HS-5 (cell line): ENCODE data around the gene PAGE2.
"Not testable (repeated sequence)": the region's sequence is repeated elsewhere in the genome, so short reads cannot be mapped to it uniquely, and the experiment has no call there.

ENCODE experiments used
- DNase-seq: peaks from one replicate; pipeline ENCODE4 v3.0.0-alpha.2; 2012; ENCODE audit warnings: low read depth

PAGE2 gene

DNA sequence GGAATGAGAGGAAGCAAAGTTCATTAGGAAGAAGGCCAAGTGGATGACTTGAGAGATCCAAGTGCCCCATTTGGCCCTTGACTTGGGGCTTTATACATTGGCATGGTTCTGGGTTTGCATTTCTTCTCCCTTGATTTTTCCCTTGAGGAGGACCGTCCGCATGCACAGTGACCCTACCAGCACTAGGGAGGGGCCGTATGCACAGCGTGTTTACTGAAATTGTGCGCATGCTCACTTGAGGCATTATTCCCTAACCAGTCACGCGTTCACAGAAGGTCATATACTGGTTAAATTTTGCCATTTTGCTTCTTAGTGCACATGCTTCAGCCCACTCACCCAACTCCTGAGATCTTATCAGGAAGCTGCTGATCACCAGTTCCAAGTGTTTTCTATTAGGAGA is 35.1 kb downstream of the PAGE2 start:
- no peak for DNase-seq

DNA sequence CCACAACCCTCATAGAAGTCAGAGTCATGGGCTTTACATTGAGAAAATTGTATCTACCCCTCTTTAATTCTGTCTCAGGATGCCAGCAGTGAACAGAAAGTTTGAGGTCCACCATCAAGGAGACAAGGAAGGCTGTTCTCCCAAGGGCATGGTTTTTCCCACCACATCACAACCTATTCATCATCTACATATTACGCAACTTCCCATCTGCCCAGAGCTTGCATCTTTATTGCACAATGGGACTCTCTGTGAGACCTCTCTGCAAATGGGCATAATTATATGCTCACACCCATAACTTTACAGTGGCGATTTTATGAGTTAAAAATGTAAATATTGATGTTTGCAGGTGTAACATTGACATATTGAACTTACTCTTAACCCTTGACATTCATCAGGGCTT is 38.9 kb downstream of the PAGE2 start:
- DNase-seq = no peak

DNA sequence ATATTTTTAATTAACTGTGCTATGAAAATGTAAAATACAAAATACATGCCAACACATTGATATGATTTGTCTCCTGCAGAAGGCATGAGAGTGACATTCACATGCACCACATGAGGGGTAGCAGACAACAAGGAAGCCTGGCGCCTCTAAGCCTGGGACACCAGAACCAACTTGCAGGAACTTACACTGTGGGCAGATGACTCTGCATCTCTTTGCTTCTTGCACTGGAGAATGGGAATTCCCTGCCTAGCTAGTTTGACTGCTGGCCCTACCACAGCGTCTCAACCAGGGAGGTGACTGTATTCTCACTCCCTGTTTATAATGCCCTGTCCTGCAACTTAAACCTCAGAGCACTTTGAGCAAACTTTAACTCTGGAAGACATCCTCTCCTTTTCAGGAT is 40.5 kb downstream of the PAGE2 start:
- no peak for DNase-seq

DNA sequence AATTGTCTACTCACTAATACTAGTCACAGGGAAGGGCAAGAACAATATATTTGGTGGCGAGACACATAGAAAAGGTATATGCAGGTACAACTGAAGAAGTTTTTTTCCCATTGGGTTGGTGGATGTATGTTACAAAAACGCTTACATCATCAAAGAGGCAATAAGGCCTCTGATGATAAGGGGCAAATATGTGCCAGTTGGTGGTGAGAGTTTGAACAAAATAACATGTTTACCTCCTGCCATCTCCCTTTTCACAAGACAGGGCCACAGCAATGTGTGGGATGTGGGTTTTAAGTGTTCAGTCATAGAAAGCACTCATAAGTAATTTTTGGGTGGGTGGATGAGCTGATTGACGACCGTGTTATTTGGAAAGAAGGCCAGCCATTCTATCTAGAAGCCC is 41.7 kb downstream of the PAGE2 start:
- no peak for DNase-seq

DNA sequence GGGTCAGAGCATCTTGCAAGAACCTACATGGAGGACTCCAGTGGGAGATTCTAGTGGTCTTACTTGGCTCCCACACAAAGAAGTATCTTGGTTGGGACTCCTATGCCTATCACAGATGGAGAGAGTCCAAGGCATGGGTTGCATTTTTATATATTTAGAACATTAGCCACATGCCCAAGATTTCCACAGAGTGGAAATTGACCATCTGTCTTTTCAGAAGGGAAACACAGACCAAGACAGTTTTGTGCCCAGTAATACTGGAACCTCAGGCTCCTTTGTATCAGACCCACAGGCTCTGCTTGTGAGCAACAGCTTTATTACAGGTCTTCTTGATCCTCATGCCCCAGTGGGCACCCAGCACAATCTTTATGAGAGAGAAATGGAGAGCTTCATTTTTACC is 43.6 kb downstream of the PAGE2 start:
- no peak for DNase-seq

DNA sequence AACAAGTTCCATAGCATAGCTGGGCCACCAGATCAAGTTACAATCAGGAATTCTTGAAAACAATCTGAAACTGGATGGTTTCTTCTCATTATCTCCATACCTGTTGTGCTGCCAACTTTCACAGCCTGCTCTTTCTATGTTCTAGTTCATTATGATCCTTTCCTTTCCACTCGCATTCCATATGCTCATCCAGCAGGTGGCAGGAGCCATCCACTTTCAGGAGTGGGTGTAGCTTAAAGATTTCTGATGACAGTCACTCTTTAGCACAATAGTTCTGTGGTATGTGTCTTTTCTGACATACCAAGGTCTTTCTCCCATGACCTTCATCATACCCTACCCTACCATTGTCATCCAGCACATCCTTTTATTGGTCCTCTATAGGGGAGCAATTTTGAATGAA is 46.4 kb downstream of the PAGE2 start:
- DNase-seq = no peak

DNA sequence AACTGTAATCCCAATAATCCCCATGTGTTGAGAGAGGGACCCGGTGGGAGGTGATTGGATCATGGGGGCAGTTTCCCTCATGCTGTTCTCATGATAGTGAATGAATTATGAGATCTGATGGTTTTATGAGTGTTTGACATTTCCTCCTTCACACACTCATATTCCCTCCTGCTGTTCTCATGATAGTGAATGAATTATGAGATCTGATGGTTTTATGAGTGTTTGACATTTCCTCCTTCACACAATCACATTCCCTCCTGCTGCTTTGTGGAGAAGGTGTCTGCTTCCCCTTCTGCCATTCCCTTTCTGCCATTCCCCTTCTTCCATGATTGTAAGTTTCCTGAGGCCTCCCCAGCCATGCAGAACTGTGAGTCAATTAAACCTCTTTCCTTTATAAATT is 52.0 kb downstream of the PAGE2 start:
- not testable (repeated sequence) for DNase-seq
